ENCODE results near the gene HRH1.
"Not testable (repeated sequence)": the region's sequence is repeated elsewhere in the genome, so short reads cannot be mapped to it uniquely, and the experiment has no call there.

The HRH1 gene

DNA sequence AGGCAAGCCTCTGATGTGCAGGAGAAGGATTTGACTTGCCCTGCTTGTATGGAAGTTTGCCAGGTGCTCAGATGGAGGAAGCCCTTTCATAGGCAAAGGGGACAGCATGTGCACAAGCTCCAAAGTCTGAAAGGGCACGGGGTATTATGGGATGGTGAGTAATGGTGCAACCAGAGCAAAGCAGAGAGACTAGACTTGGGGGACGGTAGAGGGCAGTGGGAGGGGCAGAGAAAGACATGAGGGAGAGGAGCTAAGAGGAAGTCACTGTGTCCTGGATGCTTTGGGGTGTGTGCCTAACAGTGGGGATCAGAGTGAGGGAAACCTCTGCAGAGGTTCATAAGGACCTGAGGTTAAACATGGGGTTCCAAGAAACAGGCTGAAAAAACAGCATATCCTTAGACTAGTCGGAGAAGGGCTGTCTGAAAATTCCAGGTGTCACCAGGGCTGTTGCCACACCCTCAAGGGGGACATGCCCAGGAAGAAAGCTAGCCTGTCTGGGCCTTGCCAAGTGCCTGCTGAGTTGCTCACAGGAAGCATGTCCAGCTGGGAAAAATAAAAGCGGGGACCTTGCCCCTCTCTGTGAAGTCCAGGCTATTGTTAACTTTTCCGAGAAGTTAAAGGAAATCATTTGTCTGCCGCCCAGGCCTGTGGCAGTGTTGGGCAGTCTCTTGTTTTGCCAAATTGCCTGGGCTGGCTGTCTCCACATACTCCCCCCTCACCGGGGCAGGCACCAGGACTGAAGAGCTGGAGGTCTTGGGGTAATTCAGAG lies 47.1 kb downstream of the HRH1 start:
- in situ Hi-C loops (cut with MboI; ENCODE audit: low sequenced_read_pairs, unreplicated experiment) = no loop called here
- no peak for DNase-seq (ENCODE audit: low spot score)
- TF ChIP-seq, protein P1, sequence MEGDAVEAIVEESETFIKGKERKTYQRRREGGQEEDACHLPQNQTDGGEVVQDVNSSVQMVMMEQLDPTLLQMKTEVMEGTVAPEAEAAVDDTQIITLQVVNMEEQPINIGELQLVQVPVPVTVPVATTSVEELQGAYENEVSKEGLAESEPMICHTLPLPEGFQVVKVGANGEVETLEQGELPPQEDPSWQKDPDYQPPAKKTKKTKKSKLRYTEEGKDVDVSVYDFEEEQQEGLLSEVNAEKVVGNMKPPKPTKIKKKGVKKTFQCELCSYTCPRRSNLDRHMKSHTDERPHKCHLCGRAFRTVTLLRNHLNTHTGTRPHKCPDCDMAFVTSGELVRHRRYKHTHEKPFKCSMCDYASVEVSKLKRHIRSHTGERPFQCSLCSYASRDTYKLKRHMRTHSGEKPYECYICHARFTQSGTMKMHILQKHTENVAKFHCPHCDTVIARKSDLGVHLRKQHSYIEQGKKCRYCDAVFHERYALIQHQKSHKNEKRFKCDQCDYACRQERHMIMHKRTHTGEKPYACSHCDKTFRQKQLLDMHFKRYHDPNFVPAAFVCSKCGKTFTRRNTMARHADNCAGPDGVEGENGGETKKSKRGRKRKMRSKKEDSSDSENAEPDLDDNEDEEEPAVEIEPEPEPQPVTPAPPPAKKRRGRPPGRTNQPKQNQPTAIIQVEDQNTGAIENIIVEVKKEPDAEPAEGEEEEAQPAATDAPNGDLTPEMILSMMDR (IDR thresholded peaks at IDR 0.05; ENCODE audit: borderline replicate concordance, control extremely low read depth, extremely low read depth, insufficient read depth, missing control alignments) = no peak

DNA sequence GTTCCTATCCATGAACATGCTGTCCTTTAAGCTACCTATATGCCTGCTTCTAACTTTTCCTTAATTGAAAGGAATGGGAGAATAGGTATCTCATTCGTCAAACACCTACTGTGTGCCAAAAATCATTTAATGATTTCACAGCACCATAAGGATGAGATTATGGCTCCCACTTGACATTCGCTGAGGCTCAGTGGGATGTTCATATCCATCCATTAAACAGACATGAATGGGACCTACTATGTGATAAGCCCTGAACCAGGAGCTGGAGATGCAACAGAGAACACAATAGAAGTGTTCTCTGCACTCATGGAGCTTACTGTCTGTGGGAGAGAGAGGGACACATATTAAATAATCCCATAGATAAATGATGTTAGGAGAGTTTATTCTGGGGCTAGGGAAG lies 49.7 kb downstream of the HRH1 start:
- in situ Hi-C loops (cut with MboI; ENCODE audit: low sequenced_read_pairs, unreplicated experiment) = no loop called here
- no peak for DNase-seq (ENCODE audit: low spot score)
- TF ChIP-seq, protein P1 (IDR thresholded peaks at IDR 0.05; ENCODE audit: borderline replicate concordance, control extremely low read depth, extremely low read depth, insufficient read depth, missing control alignments) = no peak

DNA sequence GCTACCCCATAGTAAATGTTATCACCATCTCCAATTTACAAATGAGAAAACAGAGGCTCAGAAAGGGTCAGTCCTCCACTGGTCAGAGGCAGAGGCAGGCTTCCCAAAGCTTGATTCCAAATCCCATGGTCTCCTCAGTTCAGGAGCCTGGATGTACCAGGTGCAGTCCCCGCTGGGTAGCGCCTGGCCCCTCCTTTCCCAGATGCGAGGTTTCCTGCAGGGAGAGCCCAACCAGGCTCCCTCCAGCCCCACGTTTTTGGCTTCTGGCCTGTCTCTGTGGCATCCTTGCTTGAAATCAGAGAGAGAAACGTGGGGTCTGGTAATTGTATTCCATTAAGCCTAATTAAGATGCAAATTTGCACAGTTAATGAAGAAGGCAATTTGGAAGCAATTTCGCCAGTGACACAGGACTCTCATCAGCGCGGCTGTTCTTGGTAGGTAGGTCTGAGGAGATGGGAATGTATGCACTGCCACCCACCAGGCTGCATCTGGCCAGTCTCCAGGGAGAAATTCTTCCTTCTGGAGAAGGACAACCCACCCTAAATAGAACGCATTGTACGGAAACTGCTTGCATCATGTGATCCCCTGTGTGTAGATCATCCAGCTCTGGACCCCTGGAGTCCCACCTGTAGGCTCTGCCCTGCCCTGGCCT lies 50.5 kb downstream of the HRH1 start:
- in situ Hi-C loops (cut with MboI; ENCODE audit: low sequenced_read_pairs, unreplicated experiment) = no loop called here
- no peak for DNase-seq (ENCODE audit: low spot score)

DNA sequence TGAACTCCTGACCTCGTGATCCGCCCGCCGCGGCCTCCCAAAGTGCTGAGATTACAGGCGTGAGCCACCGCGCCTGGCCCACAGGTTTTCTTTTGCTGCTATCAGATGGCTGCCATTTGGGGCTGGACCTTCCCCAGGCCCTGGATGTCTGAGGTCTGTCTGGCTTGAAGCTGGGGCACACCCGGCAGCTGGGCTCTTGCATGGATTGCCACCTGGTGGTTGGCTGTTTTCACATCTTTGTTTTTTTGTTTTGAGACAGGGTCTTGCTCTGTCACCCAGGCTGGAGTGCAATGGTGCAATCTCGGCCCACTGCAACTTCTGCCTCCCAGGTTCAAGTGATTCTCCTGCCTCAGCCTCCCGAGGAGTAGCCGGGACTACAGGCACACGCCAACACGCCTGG lies 51.6 kb downstream of the HRH1 start:
- in situ Hi-C loops (cut with MboI; ENCODE audit: low sequenced_read_pairs, unreplicated experiment); DNase-seq (ENCODE audit: low spot score): not testable (repeated sequence)

More for the DNA sequence above, 50.5 kb downstream of the HRH1 start:
- TF ChIP-seq, protein P1 (IDR thresholded peaks at IDR 0.05; ENCODE audit: borderline replicate concordance, control extremely low read depth, extremely low read depth, insufficient read depth, missing control alignments) = no peak

DNA sequence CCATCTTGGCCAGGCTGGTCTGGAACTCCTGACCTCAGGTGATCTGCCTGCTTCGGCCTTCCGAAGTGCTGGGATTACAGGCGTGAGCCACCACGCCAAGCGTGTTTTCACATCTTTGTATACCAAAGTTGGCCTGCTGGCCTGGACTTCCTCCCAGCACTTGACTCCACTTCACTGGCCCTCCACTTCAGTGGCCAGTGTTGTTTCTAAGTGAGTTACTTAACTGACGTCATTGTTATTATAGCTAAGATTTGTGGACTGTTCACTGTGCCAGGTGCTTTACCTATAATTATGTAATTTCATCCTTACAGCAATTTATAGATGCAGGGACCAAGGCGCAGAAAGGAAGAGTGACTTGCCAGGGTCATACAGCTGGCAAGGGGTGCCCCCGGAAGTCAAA lies 52.0 kb downstream of the HRH1 start:
- no peak for DNase-seq (ENCODE audit: low spot score)
- in situ Hi-C loops (cut with MboI; ENCODE audit: low sequenced_read_pairs, unreplicated experiment) = no loop called here
- TF ChIP-seq, protein P1 (IDR thresholded peaks at IDR 0.05; ENCODE audit: borderline replicate concordance, control extremely low read depth, extremely low read depth, insufficient read depth, missing control alignments) = no peak

DNA sequence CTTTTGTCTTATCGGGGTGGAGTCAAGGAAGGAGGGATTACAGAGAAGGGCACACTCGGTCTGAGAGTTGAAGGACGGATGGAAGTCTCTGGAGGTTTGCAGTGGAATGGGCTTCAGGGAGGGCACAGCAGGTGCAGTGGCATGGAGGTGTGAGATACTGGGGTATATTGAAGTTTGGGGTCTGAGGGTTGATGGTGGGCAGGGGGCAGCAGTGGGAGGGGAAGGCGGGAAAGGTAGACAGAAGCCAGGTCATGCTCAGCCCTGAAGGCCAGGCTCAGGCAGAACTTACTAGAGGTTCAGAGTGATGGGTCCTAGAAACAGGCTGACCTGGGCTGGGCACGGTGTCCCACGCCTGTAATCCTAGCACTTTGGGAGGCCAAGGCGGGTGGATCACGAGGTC lies 52.7 kb downstream of the HRH1 start:
- DNase-seq (ENCODE audit: low spot score) = no peak
- TF ChIP-seq, protein P1 (IDR thresholded peaks at IDR 0.05; ENCODE audit: borderline replicate concordance, control extremely low read depth, extremely low read depth, insufficient read depth, missing control alignments) = no peak
- in situ Hi-C loops (cut with MboI; ENCODE audit: low sequenced_read_pairs, unreplicated experiment) = no loop called here

Measured in GM13976 (cell line).